ENCODE data around the gene FBXL5.

The FBXL5 gene

DNA sequence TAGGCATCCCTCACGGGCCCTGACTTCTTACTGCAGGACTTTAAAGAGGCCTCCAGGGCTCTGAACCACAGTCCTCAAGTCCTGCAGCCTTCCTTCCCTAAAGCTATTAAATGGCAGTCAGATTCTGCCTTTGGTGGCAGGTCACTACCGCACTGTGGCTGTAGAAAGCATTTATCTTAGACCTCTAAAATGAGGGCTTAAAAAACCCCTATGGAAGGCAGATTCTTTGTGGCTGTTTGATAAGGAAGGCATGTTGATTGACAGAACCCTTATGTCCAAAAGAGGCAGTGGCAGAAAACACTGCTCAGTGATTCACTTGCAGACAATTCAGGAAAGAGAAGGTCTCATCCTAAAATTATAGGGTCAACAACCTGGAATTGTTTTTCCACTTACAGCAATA is 79.2 kb downstream of the FBXL5 start:
- Histone ChIP-seq H3K9me2 (ENCODE audit: low read depth, low read length) (no peaks in the 10 kb centered on the region), H3K79me2 (ENCODE audit: insufficient read depth, low read length) (no peaks in the 10 kb centered on the region), H3K27ac (ENCODE audit: low read depth, low read length, poor library complexity, severe bottlenecking) (no peak overlapping the region), H3F3A (ENCODE audit: insufficient read depth, low read length) (no peaks in the 10 kb centered on the region), H3K36me3 (ENCODE audit: insufficient read depth, low read length) (no peaks in the 10 kb centered on the region), H3K4me1 (ENCODE audit: insufficient read depth, low read length, severe bottlenecking) (no peaks in the 10 kb centered on the region), H3K9me3 (ENCODE audit: low read length) (no peaks in the 10 kb centered on the region), H3K4me3 (ENCODE audit: low read depth, low read length, poor library complexity, severe bottlenecking) (no peak overlapping the region), H3K27me3 (ENCODE audit: insufficient read depth, low read length) (no peaks in the 10 kb centered on the region), H2AFZ (ENCODE audit: low read length) (no peak overlapping the region), H4K20me1 (ENCODE audit: insufficient read depth, low read length) (no peaks in the 10 kb centered on the region), H3K9ac (ENCODE audit: low read length) (no peak overlapping the region), H3K4me2 (ENCODE audit: low read length) (no peak overlapping the region)
- TF ChIP-seq EZH2 (IDR thresholded peaks at IDR 0.05; ENCODE audit: borderline replicate concordance, low read length), result no peak
- no peak for TF ChIP-seq CTCF (IDR thresholded peaks at IDR 0.05; ENCODE audit: low read length)

DNA sequence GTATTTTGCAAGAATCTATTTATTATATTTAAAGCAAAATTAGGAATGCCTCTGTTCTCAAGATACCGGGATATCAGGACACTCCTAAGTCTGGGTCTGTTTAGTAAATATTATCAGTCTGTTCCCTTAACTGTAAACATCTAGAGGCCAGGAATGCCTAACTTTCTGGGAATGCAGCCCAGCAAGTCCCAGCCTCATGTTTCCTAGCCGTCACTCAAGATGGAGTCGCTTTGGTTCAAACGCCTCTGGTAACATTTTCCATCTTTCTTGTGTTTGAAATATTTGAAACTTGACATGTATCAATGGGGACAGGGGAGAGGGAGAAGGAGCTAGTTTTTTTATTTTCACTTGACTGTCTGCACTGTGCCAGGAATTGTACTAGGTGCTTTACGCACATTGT is 85.4 kb downstream of the FBXL5 start:
- Histone ChIP-seq H3K9me2 (ENCODE audit: low read depth, low read length) (no peaks in the 10 kb centered on the region), H3K4me2 (ENCODE audit: low read length) (no peak overlapping the region), H3K9ac (ENCODE audit: low read length) (no peak overlapping the region), H3K27me3 (ENCODE audit: insufficient read depth, low read length) (no peaks in the 10 kb centered on the region), H2AFZ (ENCODE audit: low read length) (no peak overlapping the region), H3K9me3 (ENCODE audit: low read length) (no peaks in the 10 kb centered on the region), H3K36me3 (ENCODE audit: insufficient read depth, low read length) (no peaks in the 10 kb centered on the region), H3K79me2 (ENCODE audit: insufficient read depth, low read length) (no peaks in the 10 kb centered on the region), H3K27ac (ENCODE audit: low read depth, low read length, poor library complexity, severe bottlenecking) (no peak overlapping the region), H4K20me1 (ENCODE audit: insufficient read depth, low read length) (no peaks in the 10 kb centered on the region), H3F3A (ENCODE audit: insufficient read depth, low read length) (no peaks in the 10 kb centered on the region), H3K4me3 (ENCODE audit: low read depth, low read length, poor library complexity, severe bottlenecking) (no peak overlapping the region), H3K4me1 (ENCODE audit: insufficient read depth, low read length, severe bottlenecking) (no peaks in the 10 kb centered on the region)
- TF ChIP-seq EZH2 (IDR thresholded peaks at IDR 0.05; ENCODE audit: borderline replicate concordance, low read length) (no peak), CTCF (IDR thresholded peaks at IDR 0.05; ENCODE audit: low read length) (no peak)

GRCh38 chr4:15568821-15569220 is 86.3 kb downstream of the FBXL5 start:
- H3K4me3 ChIP-seq (ENCODE audit: low read depth, low read length, poor library complexity, severe bottlenecking), result no peak overlapping the region
- H4K20me1 ChIP-seq (ENCODE audit: insufficient read depth, low read length), result no peaks in the 10 kb centered on the region
- H3K9me3 ChIP-seq (ENCODE audit: low read length), result no peaks in the 10 kb centered on the region
- no peaks in the 10 kb centered on the region for H3K4me1 ChIP-seq (ENCODE audit: insufficient read depth, low read length, severe bottlenecking)
- H2AFZ ChIP-seq (ENCODE audit: low read length), result no peak overlapping the region
- H3K27me3 ChIP-seq (ENCODE audit: insufficient read depth, low read length), result no peaks in the 10 kb centered on the region
- H3K4me2 ChIP-seq (ENCODE audit: low read length), result no peak overlapping the region
- no peaks in the 10 kb centered on the region for H3F3A ChIP-seq (ENCODE audit: insufficient read depth, low read length)
- H3K9ac ChIP-seq (ENCODE audit: low read length), result no peak overlapping the region
- H3K36me3 ChIP-seq (ENCODE audit: insufficient read depth, low read length), result no peaks in the 10 kb centered on the region
- no peaks in the 10 kb centered on the region for H3K9me2 ChIP-seq (ENCODE audit: low read depth, low read length)
- no peaks in the 10 kb centered on the region for H3K79me2 ChIP-seq (ENCODE audit: insufficient read depth, low read length)
- no peak for TF ChIP-seq CTCF (IDR thresholded peaks at IDR 0.05; ENCODE audit: low read length)
- TF ChIP-seq EZH2 (IDR thresholded peaks at IDR 0.05; ENCODE audit: borderline replicate concordance, low read length), result no peak
- H3K27ac ChIP-seq (ENCODE audit: low read depth, low read length, poor library complexity, severe bottlenecking), result no peak overlapping the region

Data from OCI-LY1 (cell line).